Neutrophil (primary cell): Measurements from ENCODE around the gene HK1.
"Not testable (repeated sequence)": the region's sequence is repeated elsewhere in the genome, so short reads cannot be mapped to it uniquely, and the experiment has no call there.

Experiments used
- H3K27ac ChIP-seq: fragments of 200-600 bp; sonication (generic); 2 replicates; pipeline ENCODE4 v1.5.1; 2016; ENCODE audit warnings: mild to moderate bottlenecking, moderate library complexity
- H3K27me3 ChIP-seq: fragments of 200-600 bp; sonication (generic); 2 replicates; pipeline ENCODE4 v1.6.0; 2016; ENCODE audit warnings: mild to moderate bottlenecking
- H3K36me3 ChIP-seq: fragments of 200-600 bp; sonication (generic); 2 replicates; pipeline ENCODE4 v1.5.1; 2017
- H3K4me1 ChIP-seq, 2 experiments: fragments of 200-600 bp in 1 of 2; sonication (generic) in 1 of 2; 1 replicate in 1 of 2; 2 replicates in 1 of 2; pipeline versions ENCODE4 v1.5.1 to v1.6.1; 2013 to 2016; ENCODE audit warnings: low read depth in 1 of 2, low read length in 1 of 2, mild to moderate bottlenecking in 1 of 2, moderate library complexity in 1 of 2; ENCODE audit not compliant: control insufficient read depth in 1 of 2, insufficient read depth in 1 of 2
- H3K4me3 ChIP-seq, 2 experiments: fragments of 200-600 bp in 1 of 2; sonication (generic) in 1 of 2; 1 replicate in 1 of 2; 2 replicates in 1 of 2; pipeline ENCODE4 v1.5.1; 2013 to 2016; ENCODE audit warnings: low read depth in 1 of 2, low read length in 1 of 2, mild to moderate bottlenecking in 1 of 2, moderate library complexity in 1 of 2
- H3K9me3 ChIP-seq: fragments of 200-600 bp; sonication (generic); 2 replicates; pipeline ENCODE4 v1.5.1; 2016
- CTCF ChIP-seq: fragments of 200-600 bp; sonication (generic); IDR thresholded peaks from 2 replicates; pipeline ENCODE4 v1.5.1; 2016; ENCODE audit warnings: antibody characterized with exemption

HK1 gene

GRCh38 chr10:69324583-69324982 lies 46.3 kb downstream of the HK1 start:
- Histone ChIP-seq H3K4me3 (no peak overlapping the region), H3K4me1 (peaks cover 53 to 57% of the 10 kb centered on the region in 2 experiments), H3K9me3 (no peaks in the 10 kb centered on the region), H3K27ac (no peak overlapping the region), H3K27me3 (no peaks in the 10 kb centered on the region), H3K36me3 (no peaks in the 10 kb centered on the region)
- TF ChIP-seq CTCF = no peak

- H3K9me3 ChIP-seq, H3K27me3 ChIP-seq, H3K4me3 ChIP-seq, H3K36me3 ChIP-seq: not testable (repeated sequence)
- Histone ChIP-seq H3K4me1 (peaks cover 51 to 53% of the 10 kb centered on the region in 2 experiments), H3K27ac (peak overlapping the region; percentile 35)
Observed at GRCh38 chr10:69325637-69326523, 47.6 kb downstream of the HK1 start.

- no peaks in the 10 kb centered on the region for H3K27me3 ChIP-seq
- H3K9me3 ChIP-seq = no peaks in the 10 kb centered on the region
- peak overlapping the region; percentile 35 for H3K27ac ChIP-seq
- H3K36me3 ChIP-seq = no peaks in the 10 kb centered on the region
- no peak overlapping the region for H3K4me3 ChIP-seq
- H3K4me1 ChIP-seq = peaks cover 45 to 47% of the 10 kb centered on the region in 2 experiments
- TF ChIP-seq CTCF = no peak
Observed at GRCh38 chr10:69326692-69327091, 48.4 kb downstream of the HK1 start.

- Histone ChIP-seq H3K9me3 (no peaks in the 10 kb centered on the region), H3K27ac (peak overlapping the region; percentile 82), H3K4me1 (peaks cover 44 to 47% of the 10 kb centered on the region in 2 experiments), H3K27me3 (no peaks in the 10 kb centered on the region), H3K36me3 (no peaks in the 10 kb centered on the region), H3K4me3 (peak overlapping the region; percentile 4 to 32)
- no peak for TF ChIP-seq CTCF
Observed at GRCh38 chr10:69327463-69328379, 49.4 kb downstream of the HK1 start.

GRCh38 chr10:69328380-69328735 lies 50.1 kb downstream of the HK1 start:
- Histone ChIP-seq H3K36me3 (no peaks in the 10 kb centered on the region), H3K9me3 (no peaks in the 10 kb centered on the region), H3K4me3 (peak overlapping the region in 1 of 2 experiments; percentile 32), H3K4me1 (peaks cover 44 to 47% of the 10 kb centered on the region in 2 experiments), H3K27ac (peak overlapping the region; percentile 82), H3K27me3 (no peaks in the 10 kb centered on the region)
- no peak for TF ChIP-seq CTCF

- H3K36me3 ChIP-seq, H3K4me3 ChIP-seq: not testable (repeated sequence)
- H3K4me1 ChIP-seq = peaks cover 48 to 50% of the 10 kb centered on the region in 2 experiments
Observed at GRCh38 chr10:69328888-69329287, 50.6 kb downstream of the HK1 start.

More at GRCh38 chr10:69328888-69329287, 50.6 kb downstream of the HK1 start:
- not testable (repeated sequence) for H3K9me3 ChIP-seq, H3K27me3 ChIP-seq
- H3K27ac ChIP-seq = peak overlapping the region; percentile 82
